HEK293T (cell line): ENCODE measurements around the gene ARHGAP32.

Experiments used
- ARNT ChIP-seq: fragments of 450-650 bp; IDR thresholded peaks from 2 replicates; pipeline ENCODE4 v1.6.1; 2017; ENCODE audit warnings: mild to moderate bottlenecking
- CTBP1 ChIP-seq: fragments of 450-650 bp; IDR thresholded peaks from 2 replicates; pipeline ENCODE4 v1.6.1; 2016; ENCODE audit warnings: borderline replicate concordance
- ELF4 ChIP-seq: fragments of 450-650 bp; IDR thresholded peaks from 2 replicates; pipeline ENCODE4 v1.6.1; 2017; ENCODE audit warnings: antibody characterized with exemption
- FOXA1 ChIP-seq: fragments of 450-650 bp; IDR thresholded peaks from 2 replicates; pipeline ENCODE4 v1.6.1; 2016; ENCODE audit warnings: mild to moderate bottlenecking
- FOXK2 ChIP-seq: fragments of 450-650 bp; IDR thresholded peaks from 2 replicates; pipeline ENCODE4 v1.6.1; 2016; ENCODE audit warnings: mild to moderate bottlenecking
- FOXM1 ChIP-seq: fragments of 450-650 bp; IDR thresholded peaks from 2 replicates; pipeline ENCODE4 v1.6.1; 2017; ENCODE audit warnings: mild to moderate bottlenecking, borderline replicate concordance
- HDGF ChIP-seq: fragments of 450-650 bp; IDR thresholded peaks from 2 replicates; pipeline ENCODE4 v1.6.1; 2017; ENCODE audit warnings: antibody characterized with exemption, borderline replicate concordance
- LEF1 ChIP-seq: fragments of 450-650 bp; IDR thresholded peaks from 2 replicates; pipeline ENCODE4 v1.6.1; 2017; ENCODE audit warnings: mild to moderate bottlenecking, borderline replicate concordance
- NFRKB ChIP-seq: fragments of 450-650 bp; IDR thresholded peaks from 2 replicates; pipeline ENCODE4 v1.6.1; 2016; ENCODE audit warnings: mild to moderate bottlenecking, moderate library complexity
- SP1 ChIP-seq: fragments of 450-650 bp; IDR thresholded peaks from 2 replicates; pipeline ENCODE4 v1.6.1; 2017
- SUZ12 ChIP-seq: fragments of 450-650 bp; IDR thresholded peaks from 2 replicates; pipeline ENCODE4 v1.6.1; 2016; ENCODE audit warnings: mild to moderate bottlenecking
- TARDBP ChIP-seq: fragments of 450-650 bp; IDR thresholded peaks from 2 replicates; pipeline ENCODE4 v1.6.1; 2016
- ZNF384 ChIP-seq: fragments of 450-650 bp; IDR thresholded peaks from 2 replicates; pipeline ENCODE4 v1.6.1; 2016
- TF ChIP-seq, protein P1 (sequence below): fragments of 450-650 bp; IDR thresholded peaks from 2 replicates; pipeline ENCODE4 v1.6.1; 2016

DNA sequence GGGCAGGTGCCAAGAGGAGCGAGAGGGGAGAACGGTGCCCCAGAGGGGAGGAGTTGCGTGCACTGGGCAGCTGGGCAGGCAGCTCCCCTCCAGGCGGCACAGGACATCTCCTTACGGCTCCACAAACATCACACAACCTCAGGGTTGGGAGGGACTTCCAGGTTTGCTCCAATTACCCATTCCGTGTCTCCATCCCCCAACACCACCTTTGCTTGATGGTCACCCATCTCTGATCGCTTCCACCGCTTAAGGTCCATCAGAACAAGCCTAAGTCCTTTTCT lies 235.0 kb downstream of the ARHGAP32 start:
- TF ChIP-seq ZNF384 (no peak), SUZ12 (no peak), TARDBP (no peak), SP1 (no peak), NFRKB (no peak), FOXA1 (no peak), FOXK2 (no peak), ARNT (no peak), CTBP1 (no peak), ELF4 (no peak), HDGF (no peak), LEF1 (no peak), FOXM1 (no peak)
- TF ChIP-seq, protein P1, sequence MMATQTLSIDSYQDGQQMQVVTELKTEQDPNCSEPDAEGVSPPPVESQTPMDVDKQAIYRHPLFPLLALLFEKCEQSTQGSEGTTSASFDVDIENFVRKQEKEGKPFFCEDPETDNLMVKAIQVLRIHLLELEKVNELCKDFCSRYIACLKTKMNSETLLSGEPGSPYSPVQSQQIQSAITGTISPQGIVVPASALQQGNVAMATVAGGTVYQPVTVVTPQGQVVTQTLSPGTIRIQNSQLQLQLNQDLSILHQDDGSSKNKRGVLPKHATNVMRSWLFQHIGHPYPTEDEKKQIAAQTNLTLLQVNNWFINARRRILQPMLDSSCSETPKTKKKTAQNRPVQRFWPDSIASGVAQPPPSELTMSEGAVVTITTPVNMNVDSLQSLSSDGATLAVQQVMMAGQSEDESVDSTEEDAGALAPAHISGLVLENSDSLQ = no peak
